OCI-LY7 (cell line): ENCODE results near the gene STXBP6.

ENCODE experiments used
- EZH2phosphoT487 ChIP-seq: fragments of 200-600 bp; sonication (generic); IDR thresholded peaks from 2 replicates; pipeline ENCODE4 v1.6.1; 2018; ENCODE audit warnings: low read depth, borderline replicate concordance, mild to moderate bottlenecking, mixed run types, antibody characterized with exemption, low read length, moderate library complexity, mixed read lengths
- TF ChIP-seq, protein P1 (sequence below): fragments of 200-600 bp; sonication (generic); conservative IDR thresholded peaks from 2 replicates; pipeline ENCODE4 v1.5.1; 2014; ENCODE audit warnings: mild to moderate bottlenecking, antibody characterized with exemption, low read length, moderate library complexity, mixed read lengths

DNA sequence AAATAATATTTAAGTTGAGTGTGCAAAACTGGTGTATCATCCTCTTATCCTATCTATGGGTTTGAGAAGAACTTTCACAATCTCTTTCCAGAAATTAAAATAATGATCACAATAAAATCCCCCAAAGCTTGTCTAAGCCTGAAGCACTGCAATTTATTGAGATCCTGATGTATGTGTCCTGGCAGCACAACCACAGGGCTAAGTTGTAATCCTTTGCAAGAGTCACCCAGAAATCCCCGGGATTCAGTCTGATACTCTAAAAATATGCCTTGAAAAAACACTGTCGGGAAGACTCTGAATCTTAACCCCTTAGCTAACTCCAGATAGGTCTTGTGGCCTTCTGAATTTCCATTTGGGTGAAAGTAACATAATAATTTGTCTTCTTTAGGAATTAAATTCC, 40.3 kb upstream of the STXBP6 start:
- TF ChIP-seq, protein P1, sequence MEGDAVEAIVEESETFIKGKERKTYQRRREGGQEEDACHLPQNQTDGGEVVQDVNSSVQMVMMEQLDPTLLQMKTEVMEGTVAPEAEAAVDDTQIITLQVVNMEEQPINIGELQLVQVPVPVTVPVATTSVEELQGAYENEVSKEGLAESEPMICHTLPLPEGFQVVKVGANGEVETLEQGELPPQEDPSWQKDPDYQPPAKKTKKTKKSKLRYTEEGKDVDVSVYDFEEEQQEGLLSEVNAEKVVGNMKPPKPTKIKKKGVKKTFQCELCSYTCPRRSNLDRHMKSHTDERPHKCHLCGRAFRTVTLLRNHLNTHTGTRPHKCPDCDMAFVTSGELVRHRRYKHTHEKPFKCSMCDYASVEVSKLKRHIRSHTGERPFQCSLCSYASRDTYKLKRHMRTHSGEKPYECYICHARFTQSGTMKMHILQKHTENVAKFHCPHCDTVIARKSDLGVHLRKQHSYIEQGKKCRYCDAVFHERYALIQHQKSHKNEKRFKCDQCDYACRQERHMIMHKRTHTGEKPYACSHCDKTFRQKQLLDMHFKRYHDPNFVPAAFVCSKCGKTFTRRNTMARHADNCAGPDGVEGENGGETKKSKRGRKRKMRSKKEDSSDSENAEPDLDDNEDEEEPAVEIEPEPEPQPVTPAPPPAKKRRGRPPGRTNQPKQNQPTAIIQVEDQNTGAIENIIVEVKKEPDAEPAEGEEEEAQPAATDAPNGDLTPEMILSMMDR: no peak
- TF ChIP-seq EZH2phosphoT487: no peak
